Astrocyte (in vitro differentiated cells and primary cell): Measurements from ENCODE around the gene CAPN5. TPM values are rescaled to one million over a fixed set of nuclear protein-coding genes. Genes with fewer than 3 reads are reported as not detected.

Experiments
- DNase-seq: peaks from one replicate; pipeline ENCODE4 v3.0.0-alpha.2; 2010; ENCODE audit warnings: low read depth
- FAIRE-seq: peaks from 2 replicates; lab custom pipeline; 2011; peaks lifted over from hg19 to GRCh38; lab: Jason Lieb, UNC
- H2AFZ ChIP-seq: 2 replicates; pipeline ENCODE4 v1.6.0; 2012; ENCODE audit warnings: low read depth, low read length, inconsistent platforms
- H3K27ac ChIP-seq: 2 replicates; pipeline ENCODE4 v1.5.1; 2011; ENCODE audit warnings: low read depth, low read length, inconsistent platforms
- H3K27me3 ChIP-seq: 2 replicates; pipeline ENCODE4 v1.6.0; 2011; ENCODE audit warnings: low read length, inconsistent platforms; ENCODE audit not compliant: insufficient read depth
- H3K36me3 ChIP-seq: 2 replicates; pipeline ENCODE4 v1.5.1; 2011; ENCODE audit warnings: low read length, inconsistent platforms; ENCODE audit not compliant: insufficient read depth
- H3K4me1 ChIP-seq: 2 replicates; pipeline ENCODE4 v1.5.1; 2011; ENCODE audit warnings: low read length, inconsistent platforms; ENCODE audit not compliant: insufficient read depth
- H3K4me2 ChIP-seq: 2 replicates; pipeline ENCODE4 v1.6.0; 2012; ENCODE audit warnings: low read length, inconsistent platforms
- H3K4me3 ChIP-seq: 2 replicates; pipeline ENCODE4 v1.5.1; 2011; ENCODE audit warnings: low read depth, mild to moderate bottlenecking, low read length, inconsistent platforms; ENCODE audit not compliant: insufficient read depth
- H3K79me2 ChIP-seq: 2 replicates; pipeline ENCODE4 v1.6.0; 2012; ENCODE audit warnings: mild to moderate bottlenecking, low read length, inconsistent platforms; ENCODE audit not compliant: insufficient read depth
- H3K9ac ChIP-seq: 2 replicates; pipeline ENCODE4 v1.6.0; 2012; ENCODE audit warnings: mild to moderate bottlenecking, low read length, inconsistent platforms
- H3K9me3 ChIP-seq: 2 replicates; pipeline ENCODE4 v1.5.1; 2012; ENCODE audit warnings: low read depth, mild to moderate bottlenecking, low read length, inconsistent platforms; ENCODE audit not compliant: insufficient read depth
- H4K20me1 ChIP-seq: 2 replicates; pipeline ENCODE4 v1.6.0; 2012; ENCODE audit warnings: low read length, inconsistent platforms; ENCODE audit not compliant: insufficient read depth
- H3K27ac Mint-ChIP-seq: one replicate; pipeline ENCODE4 v1.8.0; 2021; ENCODE audit warnings: mild to moderate bottlenecking, mixed read lengths; ENCODE audit not compliant: unreplicated experiment
- H3K27me3 Mint-ChIP-seq: one replicate; pipeline ENCODE4 v1.8.0; 2021; ENCODE audit warnings: low read depth, mixed read lengths; ENCODE audit not compliant: unreplicated experiment
- H3K36me3 Mint-ChIP-seq: one replicate; pipeline ENCODE4 v1.8.0; 2021; ENCODE audit warnings: low read depth, mixed read lengths; ENCODE audit not compliant: unreplicated experiment
- H3K4me1 Mint-ChIP-seq: one replicate; pipeline ENCODE4 v1.8.0; 2021; ENCODE audit warnings: low read depth, mixed read lengths; ENCODE audit not compliant: unreplicated experiment
- H3K4me3 Mint-ChIP-seq: one replicate; pipeline ENCODE4 v1.8.0; 2021; ENCODE audit warnings: mild to moderate bottlenecking, moderate library complexity, mixed read lengths; ENCODE audit not compliant: unreplicated experiment
- H3K9me3 Mint-ChIP-seq: one replicate; pipeline ENCODE4 v1.8.0; 2021; ENCODE audit warnings: mild to moderate bottlenecking, mixed read lengths; ENCODE audit not compliant: unreplicated experiment
- EZH2 ChIP-seq: IDR thresholded peaks from 2 replicates; pipeline ENCODE4 v1.6.1; 2012; ENCODE audit warnings: mild to moderate bottlenecking, low read length, inconsistent platforms; ENCODE audit not compliant: insufficient read depth
- total RNA-seq: library from RNA; stranded (reverse); gene quantifications from 2 replicates; pipeline ENCODE4 v1.2.1, GENCODE V29; 2021
- TF ChIP-seq, protein P1 (sequence below): IDR thresholded peaks from 2 replicates; pipeline ENCODE4 v1.5.1; 2011; ENCODE audit warnings: low read depth, mild to moderate bottlenecking, inconsistent platforms, low read length, moderate library complexity; ENCODE audit not compliant: insufficient read depth

Gene CAPN5
- total RNA-seq, 1 donor from 2014 or later = 17.4 TPM

DNA sequence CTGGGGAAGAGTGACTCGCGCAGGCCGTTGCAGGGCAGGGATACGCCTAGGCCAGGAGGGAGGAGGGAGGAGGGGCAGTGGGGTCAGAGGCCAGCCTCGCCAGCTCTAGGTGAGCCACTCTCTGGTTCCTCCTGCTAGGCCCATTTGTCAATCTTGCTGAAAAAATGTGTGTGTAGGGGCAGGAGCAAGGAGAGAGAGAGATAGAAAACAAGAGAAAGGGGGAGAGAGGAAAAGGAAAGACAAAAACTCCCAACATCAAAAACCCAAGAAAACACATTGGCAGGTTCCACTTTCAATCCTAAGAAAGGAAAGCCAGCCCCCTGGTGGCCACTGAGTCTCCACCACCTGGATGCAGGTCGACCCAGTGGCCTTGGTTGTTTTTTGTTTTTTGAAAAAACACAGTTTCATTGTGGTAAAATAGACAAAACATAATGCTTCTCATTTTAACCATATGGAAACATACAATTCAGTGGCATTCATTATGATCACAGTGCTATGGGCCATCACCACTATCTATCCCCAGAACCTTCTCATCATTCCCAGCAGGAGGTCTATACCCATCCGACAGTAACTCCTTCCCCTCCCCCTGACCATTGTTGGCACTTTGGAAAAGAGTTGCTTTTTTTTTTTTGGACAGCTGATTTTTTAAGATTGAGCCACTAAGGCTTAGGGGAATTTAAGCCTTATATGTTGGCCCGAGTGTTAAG lies 46.8 kb downstream of the CAPN5 start:
- Histone ChIP-seq H3K36me3 (no peaks in the 10 kb centered on the region), H3K9me3 (no peaks in the 10 kb centered on the region), H3K27ac (no peak overlapping the region), H3K4me2 (no peak overlapping the region), H3K4me3 (no peak overlapping the region), H3K27me3 (no peaks in the 10 kb centered on the region), H3K4me1 (peaks cover 32% of the 10 kb centered on the region), H3K79me2 (no peaks in the 10 kb centered on the region), H4K20me1 (peaks cover 9% of the 10 kb centered on the region), H2AFZ (no peak overlapping the region), H3K9ac (no peak overlapping the region)
- H3K27ac Mint-ChIP-seq = no peak overlapping the region
- FAIRE-seq (no peak), DNase-seq (no peak)
- no peaks in the 10 kb centered on the region for H3K9me3 Mint-ChIP-seq
- H3K36me3 Mint-ChIP-seq = peaks cover 15% of the 10 kb centered on the region
- no peak overlapping the region for H3K4me3 Mint-ChIP-seq
- TF ChIP-seq EZH2 = no peak
- TF ChIP-seq, protein P1, sequence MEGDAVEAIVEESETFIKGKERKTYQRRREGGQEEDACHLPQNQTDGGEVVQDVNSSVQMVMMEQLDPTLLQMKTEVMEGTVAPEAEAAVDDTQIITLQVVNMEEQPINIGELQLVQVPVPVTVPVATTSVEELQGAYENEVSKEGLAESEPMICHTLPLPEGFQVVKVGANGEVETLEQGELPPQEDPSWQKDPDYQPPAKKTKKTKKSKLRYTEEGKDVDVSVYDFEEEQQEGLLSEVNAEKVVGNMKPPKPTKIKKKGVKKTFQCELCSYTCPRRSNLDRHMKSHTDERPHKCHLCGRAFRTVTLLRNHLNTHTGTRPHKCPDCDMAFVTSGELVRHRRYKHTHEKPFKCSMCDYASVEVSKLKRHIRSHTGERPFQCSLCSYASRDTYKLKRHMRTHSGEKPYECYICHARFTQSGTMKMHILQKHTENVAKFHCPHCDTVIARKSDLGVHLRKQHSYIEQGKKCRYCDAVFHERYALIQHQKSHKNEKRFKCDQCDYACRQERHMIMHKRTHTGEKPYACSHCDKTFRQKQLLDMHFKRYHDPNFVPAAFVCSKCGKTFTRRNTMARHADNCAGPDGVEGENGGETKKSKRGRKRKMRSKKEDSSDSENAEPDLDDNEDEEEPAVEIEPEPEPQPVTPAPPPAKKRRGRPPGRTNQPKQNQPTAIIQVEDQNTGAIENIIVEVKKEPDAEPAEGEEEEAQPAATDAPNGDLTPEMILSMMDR = peak; percentile 66
- H3K4me1 Mint-ChIP-seq = peaks cover 4% of the 10 kb centered on the region
- H3K27me3 Mint-ChIP-seq = peaks cover 3% of the 10 kb centered on the region

DNA sequence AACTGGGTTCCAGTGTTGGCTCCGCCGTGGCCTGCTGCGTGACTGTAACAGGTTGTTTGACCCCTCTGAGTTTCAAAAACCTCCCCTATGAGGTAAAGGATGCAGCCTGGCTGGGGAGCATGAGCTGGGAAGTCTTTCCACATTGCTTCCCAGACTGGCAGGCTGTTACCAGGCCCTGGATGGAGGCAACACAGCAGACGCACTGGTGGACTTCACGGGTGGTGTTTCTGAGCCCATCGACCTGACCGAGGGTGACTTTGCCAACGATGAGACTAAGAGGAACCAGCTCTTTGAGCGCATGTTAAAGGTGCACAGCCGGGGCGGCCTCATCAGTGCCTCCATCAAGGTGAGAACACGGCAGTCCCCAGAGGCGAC lies 47.3 kb downstream of the CAPN5 start:
- Histone ChIP-seq H3K27me3 (no peaks in the 10 kb centered on the region), H3K4me1 (peaks cover 28% of the 10 kb centered on the region), H2AFZ (no peak overlapping the region), H3K27ac (no peak overlapping the region), H3K9ac (no peak overlapping the region), H4K20me1 (peaks cover 9% of the 10 kb centered on the region), H3K4me2 (no peak overlapping the region), H3K79me2 (no peaks in the 10 kb centered on the region), H3K36me3 (no peaks in the 10 kb centered on the region), H3K4me3 (no peak overlapping the region), H3K9me3 (no peaks in the 10 kb centered on the region)
- TF ChIP-seq, protein P1 = no peak
- TF ChIP-seq EZH2 = no peak
- Mint-ChIP-seq H3K4me1 (peaks cover 4% of the 10 kb centered on the region), H3K36me3 (peaks cover 19% of the 10 kb centered on the region), H3K4me3 (no peak overlapping the region), H3K9me3 (no peaks in the 10 kb centered on the region), H3K27ac (no peak overlapping the region), H3K27me3 (peaks cover 3% of the 10 kb centered on the region)
- FAIRE-seq (no peak), DNase-seq (no peak)

DNA sequence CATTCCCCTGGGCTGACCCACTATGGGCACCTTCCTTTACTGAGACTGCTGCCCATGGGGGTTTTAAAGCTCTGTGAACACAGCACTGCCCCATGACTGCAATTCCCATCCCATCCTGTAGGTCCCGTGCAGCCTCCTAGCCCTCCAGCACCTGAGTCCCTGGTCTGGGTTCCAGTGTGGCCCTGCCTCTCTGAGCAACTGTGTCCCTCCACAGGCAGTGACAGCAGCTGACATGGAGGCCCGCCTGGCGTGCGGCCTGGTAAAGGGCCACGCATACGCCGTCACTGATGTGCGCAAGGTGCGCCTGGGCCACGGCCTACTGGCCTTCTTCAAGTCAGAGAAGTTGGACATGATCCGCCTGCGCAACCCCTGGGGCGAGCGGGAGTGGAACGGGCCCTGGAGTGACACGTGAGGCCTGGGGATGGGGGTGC lies 48.4 kb downstream of the CAPN5 start:
- Mint-ChIP-seq H3K4me1 (peaks cover 1% of the 10 kb centered on the region), H3K4me3 (no peak overlapping the region), H3K9me3 (no peaks in the 10 kb centered on the region), H3K27me3 (peaks cover 2% of the 10 kb centered on the region), H3K36me3 (peaks cover 20% of the 10 kb centered on the region), H3K27ac (no peak overlapping the region)
- Histone ChIP-seq H2AFZ (no peak overlapping the region), H4K20me1 (peaks cover 9% of the 10 kb centered on the region), H3K27me3 (no peaks in the 10 kb centered on the region), H3K27ac (no peak overlapping the region), H3K9me3 (no peaks in the 10 kb centered on the region), H3K36me3 (no peaks in the 10 kb centered on the region), H3K4me3 (no peak overlapping the region), H3K79me2 (no peaks in the 10 kb centered on the region), H3K4me2 (no peak overlapping the region), H3K4me1 (peaks cover 17% of the 10 kb centered on the region), H3K9ac (no peak overlapping the region)
- DNase-seq (no peak), FAIRE-seq (no peak)
- TF ChIP-seq, protein P1 = no peak
- TF ChIP-seq EZH2 = no peak
